HG02840 (cell line): ENCODE measurements around the gene C1orf74.
A peak's percentile ranks its signal among the peaks of the same experiment; 100 is the strongest.

Source experiments
- ATAC-seq: cut with Tn5 transposase; IDR thresholded peaks from one replicate; pipeline ENCODE4 v1.9.1; 2021; ENCODE audit warnings: mild to moderate bottlenecking, moderate library complexity, moderate number of reproducible peaks; ENCODE audit not compliant: unreplicated experiment, low FRiP score

C1orf74 gene

DNA sequence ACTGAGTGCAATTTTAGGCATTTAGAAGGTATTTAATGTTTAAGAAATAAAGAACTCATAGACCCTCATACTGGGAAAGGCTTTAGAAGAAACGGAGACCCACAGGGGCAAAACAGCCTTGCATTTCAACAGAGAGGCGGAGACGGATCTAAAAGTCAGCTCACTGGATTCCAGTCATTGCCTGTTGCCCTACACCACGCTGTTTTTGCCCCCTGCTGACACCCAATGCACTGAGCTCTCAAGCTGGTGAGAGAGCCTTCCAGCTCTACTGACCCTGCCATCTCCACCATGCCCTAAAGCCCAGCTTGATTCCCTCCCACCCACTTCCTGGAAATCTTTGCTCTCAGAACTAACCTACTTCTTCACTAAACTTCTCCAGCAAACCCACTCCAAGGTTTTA, 35.7 kb downstream of the C1orf74 start:
- ATAC-seq = no peak

DNA sequence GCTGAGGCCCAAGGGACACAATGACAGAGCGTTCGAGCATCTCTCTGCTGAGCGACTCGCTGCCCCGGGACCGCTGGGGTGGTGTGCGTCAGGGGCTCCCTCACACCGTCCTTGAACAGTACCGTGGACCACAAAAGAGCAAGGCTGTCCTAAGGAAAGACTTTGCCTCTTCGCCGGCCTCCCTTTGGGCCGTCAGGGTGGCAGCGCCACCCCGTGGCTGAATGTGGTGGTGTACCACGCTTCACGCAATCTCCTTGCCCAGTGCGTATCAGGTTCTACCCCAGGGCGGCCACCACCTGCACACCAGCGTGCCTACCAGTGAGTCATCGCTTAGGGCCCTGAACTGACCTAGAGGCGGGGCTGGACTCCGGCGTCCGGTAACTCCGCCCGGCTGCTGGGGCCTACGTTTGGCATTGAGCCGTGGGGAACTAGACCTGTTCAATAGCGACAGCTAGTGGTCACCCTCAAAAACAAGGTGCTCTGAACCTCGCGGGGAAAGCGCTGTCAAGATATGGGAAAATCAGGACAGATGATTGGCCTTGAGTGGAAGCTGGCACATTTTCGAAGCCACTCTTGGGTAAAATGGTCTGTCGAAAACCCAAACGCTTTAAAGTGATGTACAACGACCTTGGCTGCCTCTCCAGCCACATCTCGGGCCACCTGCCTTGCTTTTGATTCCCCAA, 36.6 kb downstream of the C1orf74 start:
- ATAC-seq = peak; percentile 56

GRCh38 chr1:209746451-209747165, 37.8 kb downstream of the C1orf74 start:
- no peak for ATAC-seq

DNA sequence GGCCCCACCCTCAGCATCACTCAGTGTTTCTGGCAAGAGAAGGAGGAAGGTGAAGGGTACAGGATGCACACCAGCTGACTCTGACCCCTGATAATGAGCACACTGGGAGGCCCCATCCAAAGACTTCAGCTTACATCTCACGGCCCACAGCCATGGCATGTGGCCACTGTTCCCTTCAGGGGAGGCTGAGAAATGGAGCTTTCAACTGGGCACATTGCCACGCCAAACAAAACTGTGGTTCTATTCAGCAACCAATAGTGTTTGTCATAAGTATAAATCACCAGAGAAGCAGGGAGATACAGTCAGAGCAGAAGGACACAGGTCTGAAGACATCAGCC, 41.2 kb downstream of the C1orf74 start:
- ATAC-seq = no peak

- ATAC-seq = no peak
Observed at GRCh38 chr1:209742409-209743144, 41.8 kb downstream of the C1orf74 start.

GRCh38 chr1:209741889-209742288, 42.5 kb downstream of the C1orf74 start:
- no peak for ATAC-seq

DNA sequence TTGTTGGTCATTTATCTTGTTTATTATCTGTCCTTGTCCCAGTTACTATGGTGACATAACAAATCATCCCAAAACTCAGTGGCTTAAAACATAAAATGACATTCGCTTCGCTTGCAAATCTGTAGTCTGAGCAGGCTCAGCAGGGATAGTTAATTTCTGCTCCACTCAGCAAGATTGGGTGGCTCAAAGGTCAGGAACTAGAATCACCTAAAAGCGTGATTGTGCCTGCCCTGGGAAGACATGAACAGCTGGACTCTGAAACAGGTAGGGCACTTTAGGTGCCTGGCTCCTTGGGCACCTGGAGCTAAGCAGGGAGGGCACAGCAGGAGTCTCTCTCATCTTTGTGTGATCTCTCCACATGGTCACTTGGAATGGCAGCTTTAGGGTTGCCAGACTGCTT, 43.2 kb downstream of the C1orf74 start:
- ATAC-seq = no peak

- no peak for ATAC-seq
Observed at GRCh38 chr1:209738270-209738669, 46.1 kb downstream of the C1orf74 start.

DNA sequence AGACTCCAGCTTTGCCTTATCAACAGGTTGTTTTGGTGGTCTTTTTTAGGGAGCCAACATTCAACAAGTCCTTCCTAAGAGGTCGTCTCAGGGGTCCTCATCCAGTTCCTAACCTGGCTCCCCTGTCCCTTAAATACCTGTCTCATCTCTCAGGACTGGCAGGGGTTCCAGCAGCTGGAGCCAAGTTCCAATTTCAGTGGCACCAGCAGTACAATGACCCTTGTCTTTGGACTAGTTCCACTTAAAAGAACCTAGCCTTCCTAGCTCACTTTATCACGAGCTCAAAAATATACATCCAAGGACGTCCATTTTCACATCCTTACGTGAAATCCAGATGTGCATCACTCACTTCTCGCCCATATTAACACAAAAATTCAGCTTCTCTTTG, 47.2 kb downstream of the C1orf74 start:
- no peak for ATAC-seq

DNA sequence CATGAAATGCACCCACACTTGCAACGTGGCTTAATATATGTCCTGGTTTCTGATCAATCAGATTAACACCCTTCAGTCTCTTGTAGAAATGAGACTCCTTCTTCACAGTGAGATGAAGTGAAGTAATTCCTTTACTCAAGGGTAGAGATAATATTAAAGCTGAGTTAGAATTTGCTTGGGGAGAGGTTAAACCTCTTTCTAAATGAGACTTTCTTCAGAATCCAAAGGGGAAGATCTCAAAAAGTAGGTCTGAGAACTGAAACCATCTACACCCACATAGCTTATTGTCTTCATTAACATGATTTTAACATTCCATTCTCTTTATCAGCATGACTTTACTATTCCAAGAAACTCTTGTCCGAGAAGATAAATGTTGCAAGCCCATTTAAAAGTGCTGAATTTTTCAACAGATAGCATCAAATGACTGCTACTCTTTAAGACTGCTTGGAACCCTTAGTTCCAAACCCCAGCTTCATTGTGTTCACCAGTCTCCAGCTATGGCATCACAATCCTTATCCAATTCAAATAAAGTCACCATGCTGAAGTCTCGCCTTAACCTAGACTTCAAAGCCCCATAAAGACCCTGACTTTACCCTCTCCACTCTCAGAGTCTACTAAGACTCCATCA, 47.8 kb downstream of the C1orf74 start:
- no peak for ATAC-seq

GRCh38 chr1:209733409-209734192, 50.8 kb downstream of the C1orf74 start:
- ATAC-seq = no peak

DNA sequence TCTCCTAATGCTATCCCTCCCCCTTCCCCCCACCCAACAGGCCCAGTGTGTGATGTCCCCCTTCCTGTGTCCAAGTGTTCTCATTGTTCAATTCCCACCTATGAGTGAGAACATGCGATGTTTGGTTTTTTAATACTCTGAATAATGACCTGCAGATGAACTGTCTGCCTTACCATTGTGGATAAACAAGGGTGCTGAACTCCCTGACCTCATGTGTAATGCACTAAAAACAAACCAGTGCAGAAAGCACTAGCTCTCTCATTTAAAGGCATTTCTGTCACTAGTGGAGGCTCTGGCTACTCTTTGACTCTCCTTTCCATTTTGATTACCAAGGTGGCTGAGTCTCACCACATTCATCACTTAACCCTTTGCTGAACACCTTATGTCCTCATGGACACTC, 51.6 kb downstream of the C1orf74 start:
- no peak for ATAC-seq

GRCh38 chr1:209729436-209729835, 54.9 kb downstream of the C1orf74 start:
- no peak for ATAC-seq
